Heart right ventricle (tissue), 16 donors: ENCODE measurements around the gene ROR2. TPM values are rescaled to one million over a fixed set of nuclear protein-coding genes. Genes with fewer than 3 reads are reported as not detected.
"Not testable (repeated sequence)": the region's sequence is repeated elsewhere in the genome, so short reads cannot be mapped to it uniquely, and the experiment has no call there.

Experiments
- ATAC-seq, 8 donors: fragments of 200-7000 bp; cut with Tn5 transposase; one replicate each; pipeline ENCODE4 v1.9.1; 2020; ENCODE audit warnings: mild to moderate bottlenecking in 8 of 8, moderate library complexity in 8 of 8, moderate number of reproducible peaks in 1 of 8
- DNase-seq, 2 donors: peaks; one replicate each; pipeline ENCODE4 v3.0.0-alpha.2; 2020
- H3K27ac ChIP-seq, 10 donors: fragments of 200-600 bp; sonication (generic) in 2 of 10; one replicate each; pipeline versions ENCODE4 v1.5.0 to v1.8.0; 2020 to 2022; ENCODE audit warnings: mild to moderate bottlenecking in 3 of 10
- H3K27me3 ChIP-seq, 7 donors: fragments of 200-600 bp; one replicate each; pipeline ENCODE4 v1.8.0; 2021 to 2022; ENCODE audit warnings: mild to moderate bottlenecking in 2 of 7
- H3K36me3 ChIP-seq, 9 donors: fragments of 200-600 bp; sonication (generic) in 1 of 9; one replicate each; pipeline versions ENCODE4 v1.5.0 to v1.8.0; 2020 to 2022; ENCODE audit warnings: mild to moderate bottlenecking in 2 of 9
- H3K4me1 ChIP-seq, 9 donors: fragments of 200-600 bp; sonication (generic) in 1 of 9; one replicate each; pipeline versions ENCODE4 v1.5.0 to v1.8.0; 2020 to 2022; ENCODE audit warnings: mild to moderate bottlenecking in 4 of 9
- H3K4me3 ChIP-seq, 10 donors: fragments of 200-600 bp; sonication (generic) in 2 of 10; one replicate each; pipeline versions ENCODE4 v1.5.0 to v1.8.0; 2020 to 2022; ENCODE audit warnings: mild to moderate bottlenecking in 7 of 10, moderate library complexity in 2 of 10
- H3K9me3 ChIP-seq, 11 donors: fragments of 200-600 bp in 10 of 11; sonication (generic) in 2 of 11; one replicate each; pipeline versions ENCODE4 v1.5.0 to v1.8.0; 2013 to 2022; ENCODE audit warnings: mild to moderate bottlenecking in 2 of 11, control low read depth in 1 of 11, moderate library complexity in 1 of 11
- CTCF ChIP-seq, 9 donors: fragments of 200-600 bp; sonication (generic) in 2 of 9; IDR thresholded peaks; one replicate each; pipeline versions ENCODE4 v1.5.0 to v1.8.0; 2021 to 2022; ENCODE audit warnings: antibody characterized with exemption in 9 of 9, mild to moderate bottlenecking in 5 of 9, moderate library complexity in 1 of 9
- WGBS, 2 donors: extraction: QIAGEN DNeasy Blood & Tissue Kit; methylation state at CpG; one replicate each; pipeline ENCODE4 v1.1.7; 2013; ENCODE audit warnings: inconsistent platforms in 1 of 2; 5-methylcytosine and 5-hydroxymethylcytosine counted together
- intact Hi-C, 10 donors: fragments of 100-400 bp; cut with DNase I; formaldehyde crosslinking; loops; one replicate each; pipeline versions ENCODE4 v1.11.1 to v1.14.2; 2022
- polyA plus RNA-seq, 2 donors: library from polyadenylated mRNA; stranded (reverse); fragments of 200-250 nt; gene quantifications; one replicate each; pipeline ENCODE4 v1.2.3, GENCODE V29; 2013
- total RNA-seq, 10 donors: library from RNA; stranded (reverse); fragmentation: NEBNext Ultra II Directional in 3 of 10; extraction: Animal tissue kit (Norgen Biotek cat#: 25700) in 3 of 10; gene quantifications; one replicate each; pipeline versions ENCODE4 v1.2.1 to v1.2.4, GENCODE V29; 2021 to 2023
- donor health status: Arrhythmogenic right ventricular cardiomyopathy.
- donor health status: ischemic (EF 13 %, LVEDD 7.1; RV severe dilation, severe dysfunction).
- donor health status: healthy with polysubstance abuse.
- donor health status: DM: no; HTN: yes; CAD: no.
- donor health status: DM: no; HTN: no; CAD: no.
- donor health status: ischemic (EF 25% LVEDD 6.9; RV normal size, moderate dysfunction).
- donor health status: ischemic (EF 25% LVEDD 5.7; RV mildly dilated, moderate dysfunction).
- donor health status: healthy.
- donor health status: DM: yes; HTN: yes; CAD: no.
- donor health status: Ischemic cardiomyopathy.
- donor health status: ischemic (EF 35%, LVEDD 5.7; RV mildly dilated, moderate dysfunction).
- donor health status: nonischemic (EF 11% LVEDD 7.7; RV severe dilation, severe dysfunction).
- donor health status: DM: yes; HTN: yes; CAD: no.
- donor health status: PGD.
- donor health status: ischemic (EF 29% LVEDD 5.4; RV normal size, mild dysfunction).
- donor health status: nonischemic (EF 23%, LVEDD 6.1; RV moderate dilation, normal function).

ROR2 gene
- total and polyA plus RNA-seq, 12 donors = 0.11 to 1.4 (median 0.47) TPM

DNA sequence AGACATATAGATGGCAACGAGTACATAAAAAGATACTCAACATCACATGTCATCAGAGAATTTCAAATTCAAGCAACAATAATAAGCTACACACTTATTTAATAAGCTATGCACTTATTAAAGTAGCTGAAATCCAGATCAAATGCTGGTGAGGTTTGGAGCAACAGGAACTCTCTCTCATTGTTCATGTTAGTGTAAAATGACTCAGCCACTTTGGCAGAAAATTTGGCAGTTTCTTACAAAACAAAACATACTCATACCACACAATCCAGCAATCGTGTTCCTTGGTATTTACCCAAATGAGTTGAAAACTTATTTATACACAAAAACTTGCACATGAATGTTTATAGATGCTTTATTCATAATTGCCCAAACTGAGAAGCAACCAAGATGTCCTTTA is 394.9 kb downstream of the ROR2 start:
- Histone ChIP-seq H3K36me3 (no peaks in the 10 kb centered on the region), H3K4me1 (peaks cover 0 to 5% (median 0%) of the 10 kb centered on the region in 9 donors), H3K27ac (no peak overlapping the region), H3K27me3 (no peaks in the 10 kb centered on the region), H3K4me3 (no peak overlapping the region), H3K9me3 (no peaks in the 10 kb centered on the region)
- no peak for TF ChIP-seq CTCF (IDR thresholded peaks at IDR 0.05)
- WGBS, 2 donors = 63 to 74% methylated on average over 2 of the region's 2 CpGs
- intact Hi-C loops = no loop called here
- ATAC-seq = no peak
- DNase-seq = no peak

GRCh38 chr9:91549177-91549576 is 400.9 kb downstream of the ROR2 start:
- no peaks in the 10 kb centered on the region for H3K27me3 ChIP-seq
- ATAC-seq = no peak
- H3K36me3 ChIP-seq = no peaks in the 10 kb centered on the region
- no peak overlapping the region for H3K27ac ChIP-seq
- H3K4me1 ChIP-seq = no peaks in the 10 kb centered on the region
- 75 to 80% methylated on average over 5 of the region's 5 CpGs for WGBS, 2 donors
- H3K4me3 ChIP-seq = no peak overlapping the region
- no peak for DNase-seq
- TF ChIP-seq CTCF (IDR thresholded peaks at IDR 0.05) = no peak
- no peaks in the 10 kb centered on the region for H3K9me3 ChIP-seq
- intact Hi-C loops = no loop called here

DNA sequence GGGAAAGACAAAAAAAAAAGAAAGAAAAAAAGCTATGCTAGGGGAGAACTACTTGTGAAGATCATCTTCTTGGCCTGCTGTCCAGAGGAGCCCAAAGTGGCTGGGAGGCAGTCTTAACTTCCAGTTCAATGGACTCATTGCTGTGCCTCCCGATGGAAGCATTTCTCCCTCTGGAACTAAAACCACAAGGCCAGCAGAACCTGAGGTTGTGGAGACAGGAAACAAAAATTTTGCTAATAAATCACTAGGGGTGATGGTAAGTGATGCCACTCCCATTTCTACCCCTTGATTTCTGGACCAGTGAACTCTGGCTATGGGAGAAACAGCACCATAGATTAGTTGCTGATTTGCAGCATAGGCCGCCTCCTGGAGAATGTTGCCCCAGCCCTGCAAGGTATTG is 402.9 kb downstream of the ROR2 start:
- Histone ChIP-seq H3K4me1 (no peaks in the 10 kb centered on the region), H3K4me3 (no peak overlapping the region), H3K27ac (no peak overlapping the region), H3K36me3 (no peaks in the 10 kb centered on the region), H3K27me3 (no peaks in the 10 kb centered on the region), H3K9me3 (no peaks in the 10 kb centered on the region)
- no peak for DNase-seq
- 92 to 93% methylated on average over 2 of the region's 2 CpGs for WGBS, 2 donors
- TF ChIP-seq CTCF (IDR thresholded peaks at IDR 0.05) = no peak
- intact Hi-C loops = no loop called here
- no peak for ATAC-seq

DNA sequence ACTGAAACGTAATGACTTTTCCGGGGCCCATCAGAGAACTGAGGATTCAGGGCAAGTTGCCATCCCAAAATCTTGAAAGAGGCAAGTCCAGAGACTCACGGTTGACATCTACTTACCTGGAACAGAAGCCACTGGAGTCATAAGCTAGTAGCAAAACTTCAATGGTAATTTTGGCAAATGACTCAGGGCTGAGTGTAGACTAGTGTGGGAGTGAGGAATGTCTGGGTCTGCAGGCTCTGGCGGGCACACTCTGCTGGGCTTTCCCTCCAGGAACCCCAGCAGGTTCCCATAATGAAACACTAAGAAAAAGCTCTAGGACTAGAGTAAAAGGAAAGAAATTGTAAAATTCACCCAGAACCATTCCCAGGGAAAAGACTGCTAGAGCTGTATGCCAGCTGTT is 403.5 kb downstream of the ROR2 start:
- no peak for TF ChIP-seq CTCF (IDR thresholded peaks at IDR 0.05)
- intact Hi-C loops = no loop called here
- DNase-seq = no peak
- 86% methylated on average over 4 of the region's 4 CpGs for WGBS, 2 donors
- no peak for ATAC-seq
- no peaks in the 10 kb centered on the region for H3K36me3 ChIP-seq
- no peaks in the 10 kb centered on the region for H3K9me3 ChIP-seq
- no peak overlapping the region for H3K27ac ChIP-seq
- no peaks in the 10 kb centered on the region for H3K4me1 ChIP-seq
- H3K4me3 ChIP-seq = no peak overlapping the region
- H3K27me3 ChIP-seq = no peaks in the 10 kb centered on the region

GRCh38 chr9:91541734-91542133 is 408.3 kb downstream of the ROR2 start:
- WGBS, 2 donors = 66 to 72% methylated on average over 3 of the region's 3 CpGs
- H3K27me3 ChIP-seq = no peaks in the 10 kb centered on the region
- no peak overlapping the region for H3K27ac ChIP-seq
- H3K4me3 ChIP-seq = no peak overlapping the region
- H3K9me3 ChIP-seq = peaks cover 0 to 6% (median 0%) of the 10 kb centered on the region in 11 donors
- no peak for DNase-seq
- no peak for TF ChIP-seq CTCF (IDR thresholded peaks at IDR 0.05)
- H3K36me3 ChIP-seq = no peaks in the 10 kb centered on the region
- ATAC-seq = no peak
- intact Hi-C loops = no loop called here
- no peaks in the 10 kb centered on the region for H3K4me1 ChIP-seq

- H3K4me3 ChIP-seq, H3K27me3 ChIP-seq, H3K9me3 ChIP-seq, H3K27ac ChIP-seq, DNase-seq, ATAC-seq, H3K36me3 ChIP-seq, intact Hi-C loops, H3K4me1 ChIP-seq: not testable (repeated sequence)
- 87 to 89% methylated on average over 4 of the region's 4 CpGs for WGBS, 2 donors
Measured at GRCh38 chr9:91540506-91540905, 409.5 kb downstream of the ROR2 start.
